Psoas muscle (tissue), 8 donors: ENCODE data around the gene IFITM5. TPM values are rescaled to one million over a fixed set of nuclear protein-coding genes. Genes with fewer than 3 reads are reported as not detected.

ENCODE experiments used
- ATAC-seq, 4 donors: fragments of 200-7000 bp; cut with Tn5 transposase; one replicate each; pipeline ENCODE4 v1.9.1; 2020; ENCODE audit warnings: moderate library complexity in 3 of 4, mild to moderate bottlenecking in 2 of 4
- DNase-seq, 2 donors: peaks; one replicate each; pipeline ENCODE4 v3.0.0-alpha.2; 2020
- H3K27ac ChIP-seq: fragments of 200-600 bp; one replicate; pipeline ENCODE4 v1.8.0; 2022
- H3K27me3 ChIP-seq, 3 donors: fragments of 200-600 bp in 1 of 3; one replicate each; pipeline versions ENCODE4 v1.6.1 to v1.8.0; 2013 to 2022; ENCODE audit warnings: low read length in 2 of 3, mild to moderate bottlenecking in 2 of 3, moderate library complexity in 1 of 3; ENCODE audit not compliant: insufficient read depth in 3 of 3
- H3K36me3 ChIP-seq, 2 donors: fragments of 200-600 bp in 1 of 2; one replicate each; pipeline versions ENCODE4 v1.6.1 to v1.8.0; 2013 to 2022; ENCODE audit warnings: low read depth in 1 of 2, mild to moderate bottlenecking in 1 of 2, moderate library complexity in 1 of 2; ENCODE audit not compliant: insufficient read depth in 1 of 2
- H3K4me1 ChIP-seq: fragments of 200-600 bp; one replicate; pipeline ENCODE4 v1.8.0; 2022
- H3K4me3 ChIP-seq: fragments of 200-600 bp; one replicate; pipeline ENCODE4 v1.8.0; 2022; ENCODE audit warnings: mild to moderate bottlenecking
- H3K9me3 ChIP-seq: fragments of 200-600 bp; one replicate; pipeline ENCODE4 v1.8.0; 2022
- WGBS, 3 donors: extraction: QIAGEN DNeasy Blood & Tissue Kit; methylation state at CpG; one replicate each; pipeline versions ENCODE4 v1.1.6 to v1.1.7; 2013; 5-methylcytosine and 5-hydroxymethylcytosine counted together
- intact Hi-C, 2 donors: fragments of 100-400 bp; cut with DNase I; formaldehyde crosslinking; loops; one replicate each; pipeline versions ENCODE4 v1.11.0 to v1.14.2; 2022
- polyA plus RNA-seq, 3 donors: library from polyadenylated mRNA; stranded (reverse); fragments of 200-250 nt; gene quantifications; one replicate each; pipeline ENCODE4 v1.2.3, GENCODE V29; 2013
- total RNA-seq, 4 donors: library from RNA; stranded (reverse); fragmentation: NEBNext Ultra II Directional in 2 of 4; extraction: Animal tissue kit (Norgen Biotek cat#: 25700) in 2 of 4; gene quantifications; one replicate each; pipeline versions ENCODE4 v1.2.1 to v1.2.4, GENCODE V29; 2021 to 2023
- TF ChIP-seq, protein P1 (sequence below): fragments of 200-600 bp; IDR thresholded peaks from one replicate; pipeline ENCODE4 v1.8.0; 2022; ENCODE audit warnings: antibody characterized with exemption
- donor health status: healthy with polysubstance abuse.
- donor health status: DM: no; HTN: no; CAD: no; lungs with moderate emphysema.
- donor health status: Bipolar disorder and iron deficiency.
- donor health status: healthy.
- donor health status: DM: yes; HTN: yes; CAD: no.
- donor health status: DM: no; HTN: no; CAD: no.
- donor health status: DM: no; HTN: no; CAD: no.
- donor health status: DM: yes; HTN: yes; CAD: no.

IFITM5 gene
- total and polyA plus RNA-seq, 7 donors = not detected

DNA sequence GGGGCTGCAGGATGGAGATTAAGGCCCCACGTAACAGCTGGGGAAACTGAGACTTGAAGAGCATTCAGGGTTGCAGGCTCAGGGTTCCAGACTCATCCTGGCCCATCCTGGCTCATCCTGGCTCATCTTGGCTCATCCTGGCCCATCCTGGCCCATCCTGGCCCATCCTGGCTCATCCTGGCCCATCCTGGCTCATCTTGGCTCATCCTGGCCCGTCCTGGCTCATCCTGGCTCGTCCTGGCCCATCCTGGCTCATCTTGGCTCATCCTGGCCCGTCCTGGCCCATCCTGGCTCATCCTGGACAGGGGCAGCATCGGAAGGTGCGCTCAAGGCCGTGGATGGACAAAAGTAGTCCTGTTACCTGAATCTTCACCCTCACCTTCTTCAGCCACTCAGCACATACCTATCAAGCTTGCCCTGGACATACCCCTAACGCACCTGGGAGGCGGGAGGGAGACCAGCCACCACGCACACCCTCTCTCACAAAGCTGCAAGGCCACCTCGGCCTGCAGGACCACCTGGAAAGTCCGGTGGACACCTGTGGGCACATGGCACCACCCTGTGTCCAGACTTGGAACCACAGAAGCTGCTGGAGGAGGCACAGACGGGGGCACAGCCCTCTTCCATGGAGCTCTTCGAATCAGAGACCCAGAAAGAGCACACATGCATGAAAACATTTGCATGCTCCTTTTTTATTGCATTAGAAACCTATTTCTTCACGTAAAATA is 41.4 kb downstream of the IFITM5 start:
- H3K4me1 ChIP-seq = no peaks in the 10 kb centered on the region
- TF ChIP-seq, protein P1, sequence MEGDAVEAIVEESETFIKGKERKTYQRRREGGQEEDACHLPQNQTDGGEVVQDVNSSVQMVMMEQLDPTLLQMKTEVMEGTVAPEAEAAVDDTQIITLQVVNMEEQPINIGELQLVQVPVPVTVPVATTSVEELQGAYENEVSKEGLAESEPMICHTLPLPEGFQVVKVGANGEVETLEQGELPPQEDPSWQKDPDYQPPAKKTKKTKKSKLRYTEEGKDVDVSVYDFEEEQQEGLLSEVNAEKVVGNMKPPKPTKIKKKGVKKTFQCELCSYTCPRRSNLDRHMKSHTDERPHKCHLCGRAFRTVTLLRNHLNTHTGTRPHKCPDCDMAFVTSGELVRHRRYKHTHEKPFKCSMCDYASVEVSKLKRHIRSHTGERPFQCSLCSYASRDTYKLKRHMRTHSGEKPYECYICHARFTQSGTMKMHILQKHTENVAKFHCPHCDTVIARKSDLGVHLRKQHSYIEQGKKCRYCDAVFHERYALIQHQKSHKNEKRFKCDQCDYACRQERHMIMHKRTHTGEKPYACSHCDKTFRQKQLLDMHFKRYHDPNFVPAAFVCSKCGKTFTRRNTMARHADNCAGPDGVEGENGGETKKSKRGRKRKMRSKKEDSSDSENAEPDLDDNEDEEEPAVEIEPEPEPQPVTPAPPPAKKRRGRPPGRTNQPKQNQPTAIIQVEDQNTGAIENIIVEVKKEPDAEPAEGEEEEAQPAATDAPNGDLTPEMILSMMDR = no peak
- ATAC-seq (no peak), DNase-seq (no peak)
- H3K4me3 ChIP-seq = no peak overlapping the region
- no peak overlapping the region for H3K27ac ChIP-seq
- no peaks in the 10 kb centered on the region for H3K9me3 ChIP-seq
- no peaks in the 10 kb centered on the region for H3K27me3 ChIP-seq
- WGBS, 3 donors = 76 to 81% (median 80%) methylated on average over 15 of the region's 15 CpGs
- H3K36me3 ChIP-seq = peaks cover 0 to 8% of the 10 kb centered on the region in 2 donors
- intact Hi-C loops = no loop called here

DNA sequence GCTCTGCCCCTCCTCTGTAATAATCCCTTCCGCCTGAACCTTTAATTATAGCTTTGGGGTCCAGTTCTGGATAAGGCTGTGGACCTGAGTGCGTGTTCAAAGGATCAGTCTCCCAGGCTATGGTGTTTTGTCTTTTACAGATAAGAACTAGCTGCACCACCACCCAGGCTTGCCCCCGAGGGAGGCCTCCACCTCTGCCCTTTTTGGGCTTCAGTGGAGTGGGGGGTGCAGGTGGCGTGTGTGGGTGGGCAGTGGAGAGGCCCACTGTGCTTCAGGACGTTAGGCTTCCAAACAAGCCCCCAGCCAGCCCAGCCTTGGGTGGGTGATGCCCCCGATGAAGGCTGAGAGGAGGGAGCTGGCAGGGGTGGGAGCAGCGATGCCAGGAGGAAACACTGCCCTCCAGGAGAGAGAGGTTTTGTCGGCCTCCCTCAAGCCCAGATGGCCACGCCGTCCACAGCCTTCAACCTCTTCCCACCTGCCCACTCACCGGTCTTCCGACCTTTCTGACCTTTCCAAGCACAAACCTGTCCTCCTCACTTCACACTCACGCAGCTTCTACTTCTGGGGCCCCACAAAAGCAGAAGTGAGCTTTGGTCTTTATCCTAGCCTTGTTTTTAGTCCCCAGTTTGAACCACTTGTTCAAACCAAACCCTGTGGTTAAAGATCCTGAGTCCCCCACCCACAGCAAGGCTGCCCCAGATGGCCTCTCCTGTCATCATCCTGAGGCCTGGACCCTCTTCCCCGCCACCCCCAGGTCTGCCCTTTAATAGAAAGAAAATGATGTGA is 42.2 kb downstream of the IFITM5 start:
- 82 to 86% (median 84%) methylated on average over 14 of the region's 14 CpGs for WGBS, 3 donors
- intact Hi-C loops = no loop called here
- H3K9me3 ChIP-seq = no peaks in the 10 kb centered on the region
- H3K36me3 ChIP-seq = peaks cover 5 to 16% of the 10 kb centered on the region in 2 donors
- ATAC-seq = no peak
- no peaks in the 10 kb centered on the region for H3K4me1 ChIP-seq
- H3K27me3 ChIP-seq = no peaks in the 10 kb centered on the region
- no peak overlapping the region for H3K27ac ChIP-seq
- no peak overlapping the region for H3K4me3 ChIP-seq
- DNase-seq = no peak
- TF ChIP-seq, protein P1 = no peak

DNA sequence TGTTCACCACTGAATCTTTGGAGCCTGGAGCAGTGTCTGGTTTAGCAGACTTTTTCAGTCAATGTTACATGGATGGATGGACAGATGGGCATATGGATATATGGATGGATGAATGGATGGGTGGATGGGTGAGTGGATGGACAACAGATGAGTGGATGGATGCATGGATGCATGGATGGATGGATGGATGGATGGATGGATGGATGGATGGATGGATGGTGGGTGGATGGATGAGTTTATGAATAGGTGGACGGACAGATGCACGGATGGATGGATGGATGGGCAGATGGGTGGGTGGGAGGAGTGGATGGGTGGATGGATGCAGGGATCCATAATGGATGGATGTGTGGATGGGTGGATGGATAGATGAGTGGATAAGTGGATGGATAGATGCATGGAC is 43.5 kb downstream of the IFITM5 start:
- intact Hi-C loops = no loop called here
- 90 to 100% (median 96%) methylated on average over 2 of the region's 2 CpGs for WGBS, 3 donors
- no peak overlapping the region for H3K27ac ChIP-seq
- peaks cover 6 to 29% of the 10 kb centered on the region in 2 donors for H3K36me3 ChIP-seq
- TF ChIP-seq, protein P1 = no peak
- no peaks in the 10 kb centered on the region for H3K27me3 ChIP-seq
- H3K9me3 ChIP-seq = no peaks in the 10 kb centered on the region
- ATAC-seq (no peak), DNase-seq (no peak)
- no peak overlapping the region for H3K4me3 ChIP-seq
- H3K4me1 ChIP-seq = no peaks in the 10 kb centered on the region

DNA sequence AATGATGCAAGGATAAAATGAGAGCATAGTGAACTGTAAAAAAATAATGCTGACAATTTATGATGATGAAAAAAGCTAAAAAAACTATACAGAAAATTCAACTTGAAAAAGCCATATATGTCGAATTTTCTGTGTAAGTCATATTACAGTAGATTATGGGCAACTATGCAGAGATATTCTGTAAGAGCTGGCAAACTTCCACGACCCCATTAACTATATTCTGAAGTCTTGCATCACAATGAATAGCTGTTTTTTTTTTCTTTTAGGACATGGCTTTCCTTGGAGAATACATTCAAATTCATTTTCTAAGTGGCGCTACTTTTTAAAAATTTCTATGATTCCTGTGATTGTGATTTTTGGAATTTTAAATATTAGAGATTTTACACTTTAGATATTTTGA is 44.1 kb downstream of the IFITM5 start:
- no peak for ATAC-seq
- Histone ChIP-seq H3K27me3 (no peaks in the 10 kb centered on the region), H3K4me3 (no peak overlapping the region), H3K36me3 (peaks cover 6 to 35% of the 10 kb centered on the region in 2 donors), H3K27ac (no peak overlapping the region), H3K9me3 (no peaks in the 10 kb centered on the region), H3K4me1 (no peaks in the 10 kb centered on the region)
- intact Hi-C loops = no loop called here
- TF ChIP-seq, protein P1 = no peak
- 63 to 68% (median 65%) methylated on average over 3 of the region's 3 CpGs for WGBS, 3 donors
- DNase-seq = no peak
